Neuronal stem cell (in vitro differentiated cells): ENCODE data around the gene MRAP.

Experiments
- DNase-seq: peaks from one replicate; pipeline ENCODE4 v3.0.0-alpha.2; 2013; ENCODE audit warnings: low spot score
- H2AFZ ChIP-seq: one replicate; pipeline ENCODE4 v1.6.1; 2013; ENCODE audit warnings: mild to moderate bottlenecking, low read length, inconsistent platforms
- H2AK5ac ChIP-seq: 2 replicates; pipeline ENCODE4 v1.6.1; 2013; ENCODE audit warnings: low read depth, mild to moderate bottlenecking, inconsistent platforms, low read length, moderate library complexity, mixed read lengths
- H2BK120ac ChIP-seq: 2 replicates; pipeline ENCODE4 v1.6.1; 2013; ENCODE audit warnings: low read depth, mild to moderate bottlenecking, inconsistent platforms, low read length, moderate library complexity, mixed read lengths
- H2BK12ac ChIP-seq: one replicate; pipeline ENCODE4 v1.6.1; 2013; ENCODE audit warnings: low read length, inconsistent platforms
- H2BK15ac ChIP-seq: 2 replicates; pipeline ENCODE4 v1.6.1; 2013; ENCODE audit warnings: mild to moderate bottlenecking, low read length, inconsistent platforms, mixed read lengths
- H2BK5ac ChIP-seq: one replicate; pipeline ENCODE4 v1.6.1; 2013; ENCODE audit warnings: inconsistent platforms, mild to moderate bottlenecking, low read length, moderate library complexity
- H3K14ac ChIP-seq: one replicate; pipeline ENCODE4 v1.6.1; 2013; ENCODE audit warnings: low read length, inconsistent platforms
- H3K18ac ChIP-seq: 2 replicates; pipeline ENCODE4 v1.6.1; 2013; ENCODE audit warnings: low read length, inconsistent platforms
- H3K23ac ChIP-seq: 2 replicates; pipeline ENCODE4 v1.6.1; 2013; ENCODE audit warnings: low read depth, mild to moderate bottlenecking, mixed read lengths, low read length, inconsistent platforms; ENCODE audit not compliant: poor library complexity
- H3K27ac ChIP-seq: replicated peaks from 3 replicates; pipeline ENCODE4 v1.5.1; 2013; ENCODE audit warnings: low read length, inconsistent platforms
- H3K27me3 ChIP-seq, 3 experiments: 2 replicates each; pipeline ENCODE4 v1.6.1; 2013; ENCODE audit warnings: low read length in 3 of 3, mild to moderate bottlenecking in 2 of 3, inconsistent platforms in 1 of 3, low read depth in 1 of 3, mixed read lengths in 1 of 3, moderate library complexity in 1 of 3; ENCODE audit not compliant: control insufficient read depth in 3 of 3, insufficient read depth in 3 of 3
- H3K36me3 ChIP-seq, 2 donors: replicated peaks in 1 of 2; 2 replicates each; pipeline ENCODE4 v1.6.1; 2013; ENCODE audit warnings: low read length in 2 of 2; ENCODE audit not compliant: control insufficient read depth in 2 of 2, insufficient read depth in 2 of 2
- H3K4ac ChIP-seq: 2 replicates; pipeline ENCODE4 v1.6.1; 2013; ENCODE audit warnings: inconsistent platforms, mild to moderate bottlenecking, low read length, moderate library complexity
- H3K4me1 ChIP-seq, 2 donors: 1 replicate in 1 of 2; 2 replicates in 1 of 2; pipeline ENCODE4 v1.6.1; 2013; ENCODE audit warnings: low read length in 2 of 2, low read depth in 1 of 2; ENCODE audit not compliant: control insufficient read depth in 2 of 2, insufficient read depth in 1 of 2
- H3K4me2 ChIP-seq: one replicate; pipeline ENCODE4 v1.6.1; 2013; ENCODE audit warnings: mild to moderate bottlenecking, low read length, inconsistent platforms; ENCODE audit not compliant: insufficient read depth, poor library complexity, severe bottlenecking
- H3K4me3 ChIP-seq, 2 donors: 2 replicates each; pipeline ENCODE4 v1.5.1; 2013; ENCODE audit warnings: low read length in 2 of 2, mild to moderate bottlenecking in 2 of 2, inconsistent platforms in 1 of 2, moderate library complexity in 1 of 2
- H3K79me1 ChIP-seq: one replicate; pipeline ENCODE4 v1.6.1; 2013; ENCODE audit warnings: low read depth, mild to moderate bottlenecking, inconsistent platforms, low read length, moderate library complexity
- H3K9ac ChIP-seq: one replicate; pipeline ENCODE4 v1.6.1; 2013; ENCODE audit warnings: mild to moderate bottlenecking, low read depth, low read length, inconsistent platforms; ENCODE audit not compliant: poor library complexity
- H3K9me3 ChIP-seq, 2 donors: replicated peaks in 1 of 2; 2 replicates each; pipeline versions ENCODE3 to v1.6.1; 2013; ENCODE audit warnings: low read length in 2 of 2, mild to moderate bottlenecking in 2 of 2, inconsistent platforms in 1 of 2, low read depth in 1 of 2, mixed read lengths in 1 of 2, moderate library complexity in 1 of 2; ENCODE audit not compliant: control insufficient read depth in 2 of 2, insufficient read depth in 1 of 2
- H4K8ac ChIP-seq: one replicate; pipeline ENCODE4 v1.6.1; 2013; ENCODE audit warnings: low read depth, mild to moderate bottlenecking, inconsistent platforms, low read length, moderate library complexity
- H4K91ac ChIP-seq: one replicate; pipeline ENCODE4 v1.6.1; 2013; ENCODE audit warnings: low read length, low read depth, mild to moderate bottlenecking, inconsistent platforms; ENCODE audit not compliant: poor library complexity
- WGBS, 2 donors: extraction: QIAGEN DNeasy Blood & Tissue Kit; methylation state at CpG; one replicate each; pipeline ENCODE4 v1.1.7; 2013; ENCODE audit warnings: missing lambda C conversion rate in 2 of 2, mixed read lengths in 1 of 2; ENCODE audit not compliant: insufficient read length in 2 of 2, insufficient replicate concordance in 1 of 2; ENCODE audit errors: extremely low coverage in 2 of 2; 5-methylcytosine and 5-hydroxymethylcytosine counted together

The MRAP gene

DNA sequence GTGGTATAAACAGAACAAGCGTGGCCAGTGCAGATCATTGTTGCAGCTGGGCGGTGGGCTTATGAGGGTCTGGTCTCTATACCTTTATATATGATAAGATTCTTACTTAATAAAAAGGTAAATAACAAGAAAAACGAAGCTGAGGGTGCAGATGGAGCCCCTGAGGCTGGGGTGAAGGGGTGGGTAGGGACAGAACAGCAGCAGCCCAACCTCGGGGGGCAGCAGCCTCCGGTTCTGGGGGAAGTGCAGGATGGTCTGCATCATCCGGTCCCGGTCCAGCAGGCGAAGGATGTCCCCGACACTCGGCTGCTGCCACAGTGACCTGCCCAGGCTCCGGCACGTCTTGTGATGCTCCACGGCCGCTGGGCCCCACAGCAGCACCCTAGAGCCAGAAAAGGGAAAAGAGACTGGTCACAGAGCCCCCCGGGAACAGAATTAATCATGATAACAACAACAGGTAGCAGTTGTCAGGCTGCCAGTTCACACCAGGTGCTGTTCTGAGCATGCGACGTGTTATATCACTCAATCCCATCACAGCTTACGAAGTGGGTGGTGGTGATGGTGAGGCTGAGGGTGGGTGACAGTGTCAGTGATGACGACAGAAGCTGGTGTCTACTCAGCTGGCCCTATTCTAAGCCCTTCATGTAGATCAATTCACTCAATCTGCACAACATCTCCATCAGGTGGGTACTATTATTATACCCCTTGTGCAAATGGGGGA, 35.5 kb downstream of the MRAP start:
- Histone ChIP-seq H3K18ac (no peak overlapping the region), H2BK15ac (no peak overlapping the region), H2BK5ac (no peak overlapping the region), H4K91ac (no peak overlapping the region), H3K4ac (no peak overlapping the region), H3K79me1 (no peaks in the 10 kb centered on the region), H4K8ac (no peak overlapping the region), H3K9ac (no peak overlapping the region), H3K9me3 (peaks cover 5 to 18% of the 10 kb centered on the region in 2 donors), H3K4me3 (no peak overlapping the region), H3K4me2 (no peak overlapping the region), H2AK5ac (peak overlapping the region; percentile 16), H2AFZ (no peak overlapping the region), H2BK12ac (no peak overlapping the region), H3K36me3 (peaks cover 12 to 78% of the 10 kb centered on the region in 2 donors), H3K14ac (no peak overlapping the region), H3K4me1 (peaks cover 21 to 22% of the 10 kb centered on the region in 2 donors), H2BK120ac (no peak overlapping the region), H3K23ac (no peak overlapping the region), H3K27ac (no peak overlapping the region), H3K27me3 (peaks cover 0 to 3% (median 0%) of the 10 kb centered on the region in 3 experiments)
- no CpG with 5 or more reads among the region's 19 CpGs for WGBS, 2 donors
- no peak for DNase-seq

GRCh38 chr21:32334980-32335531, 36.4 kb downstream of the MRAP start:
- no peak for DNase-seq
- H3K9me3 ChIP-seq: peaks cover 5 to 18% of the 10 kb centered on the region in 2 donors
- H2AFZ ChIP-seq: no peak overlapping the region
- no peak overlapping the region for H2BK15ac ChIP-seq
- WGBS, 2 donors: no CpG with 5 or more reads among the region's 12 CpGs
- H2BK5ac ChIP-seq: no peak overlapping the region
- no peak overlapping the region for H4K91ac ChIP-seq
- H3K4me3 ChIP-seq: no peak overlapping the region
- H2BK120ac ChIP-seq: no peak overlapping the region
- no peaks in the 10 kb centered on the region for H3K79me1 ChIP-seq
- H2BK12ac ChIP-seq: peak overlapping the region; percentile 11
- peaks cover 13 to 78% of the 10 kb centered on the region in 2 donors for H3K36me3 ChIP-seq
- H3K14ac ChIP-seq: no peak overlapping the region
- peak overlapping the region; percentile 34 for H3K9ac ChIP-seq
- H4K8ac ChIP-seq: no peak overlapping the region
- no peaks in the 10 kb centered on the region for H3K27me3 ChIP-seq
- peaks cover 20 to 22% of the 10 kb centered on the region in 2 donors for H3K4me1 ChIP-seq
- no peak overlapping the region for H3K4me2 ChIP-seq
- no peak overlapping the region for H3K4ac ChIP-seq
- peak overlapping the region; percentile 53 for H3K18ac ChIP-seq
- H3K23ac ChIP-seq: peak overlapping the region; percentile 36
- H2AK5ac ChIP-seq: no peak overlapping the region
- no peak overlapping the region for H3K27ac ChIP-seq

GRCh38 chr21:32335601-32336575, 37.2 kb downstream of the MRAP start:
- H2BK120ac ChIP-seq: no peak overlapping the region
- H2BK5ac ChIP-seq: no peak overlapping the region
- H3K27ac ChIP-seq: no peak overlapping the region
- H3K18ac ChIP-seq: peak overlapping the region; percentile 18
- H3K79me1 ChIP-seq: no peaks in the 10 kb centered on the region
- H3K36me3 ChIP-seq: peaks cover 15 to 86% of the 10 kb centered on the region in 2 donors
- peaks cover 5 to 18% of the 10 kb centered on the region in 2 donors for H3K9me3 ChIP-seq
- H4K8ac ChIP-seq: no peak overlapping the region
- no peak overlapping the region for H3K23ac ChIP-seq
- H2BK12ac ChIP-seq: no peak overlapping the region
- peaks cover 12 to 18% of the 10 kb centered on the region in 2 donors for H3K4me1 ChIP-seq
- H3K4me3 ChIP-seq: no peak overlapping the region
- no peak overlapping the region for H2AK5ac ChIP-seq
- no peak overlapping the region for H4K91ac ChIP-seq
- H3K27me3 ChIP-seq: no peaks in the 10 kb centered on the region
- no CpG with 5 or more reads among the region's 27 CpGs for WGBS, 2 donors
- H3K4me2 ChIP-seq: no peak overlapping the region
- H2BK15ac ChIP-seq: no peak overlapping the region
- H3K4ac ChIP-seq: no peak overlapping the region
- H2AFZ ChIP-seq: no peak overlapping the region
- no peak overlapping the region for H3K9ac ChIP-seq
- no peak for DNase-seq
- H3K14ac ChIP-seq: no peak overlapping the region
